Hematopoietic multipotent progenitor cell (in vitro differentiated cells): Measurements from ENCODE around the gene AMPD3. TPM values are rescaled to one million over a fixed set of nuclear protein-coding genes. Genes with fewer than 3 reads are reported as not detected.

Experiments
- DNase-seq, 3 donors: peaks; one replicate each; pipeline ENCODE4 v3.0.0-alpha.2; 2011 to 2015; ENCODE audit warnings: low read depth in 2 of 3, low spot score in 2 of 3
- total RNA-seq: library from RNA; depleted of rRNA; stranded (reverse); fragments of >200 nt; gene quantifications from one replicate; pipeline ENCODE4 v1.2.3, GENCODE V29; 2012

The AMPD3 gene
- total RNA-seq, 1 donor, result 28.0 TPM

DNA sequence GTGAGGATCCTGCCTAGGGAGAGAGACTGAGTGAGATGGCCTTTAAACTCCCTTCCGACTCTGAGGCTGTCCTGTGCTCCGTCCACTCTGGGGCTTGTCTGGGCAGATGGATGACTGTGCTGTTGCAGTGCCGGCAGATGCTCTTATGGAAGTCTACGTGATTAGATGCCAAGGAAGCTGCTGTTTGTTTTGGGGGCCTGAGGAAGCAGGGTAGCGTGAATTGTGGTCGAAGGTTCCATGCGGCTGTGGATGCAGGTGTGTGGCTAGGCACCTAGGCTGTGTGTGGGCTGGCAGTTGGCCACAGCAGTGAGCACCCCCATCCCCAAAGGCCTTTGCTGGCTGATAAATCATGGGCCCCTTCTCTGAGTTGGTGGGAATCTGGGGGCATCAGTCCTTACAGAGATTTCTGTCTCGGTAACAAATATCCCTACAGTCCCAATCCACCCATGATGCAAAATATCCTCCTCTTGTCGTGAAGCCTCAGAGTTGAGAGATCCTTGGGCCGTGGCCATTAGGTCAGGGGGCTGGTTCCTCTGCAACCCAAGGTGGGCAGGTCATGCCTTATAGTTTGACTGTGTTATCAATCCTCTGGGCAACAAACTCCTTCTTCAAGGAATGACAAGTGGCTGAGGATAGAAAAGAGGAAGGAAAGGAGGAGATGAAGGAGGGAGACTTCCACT lies 31.2 kb downstream of the AMPD3 start:
- no peak for DNase-seq

DNA sequence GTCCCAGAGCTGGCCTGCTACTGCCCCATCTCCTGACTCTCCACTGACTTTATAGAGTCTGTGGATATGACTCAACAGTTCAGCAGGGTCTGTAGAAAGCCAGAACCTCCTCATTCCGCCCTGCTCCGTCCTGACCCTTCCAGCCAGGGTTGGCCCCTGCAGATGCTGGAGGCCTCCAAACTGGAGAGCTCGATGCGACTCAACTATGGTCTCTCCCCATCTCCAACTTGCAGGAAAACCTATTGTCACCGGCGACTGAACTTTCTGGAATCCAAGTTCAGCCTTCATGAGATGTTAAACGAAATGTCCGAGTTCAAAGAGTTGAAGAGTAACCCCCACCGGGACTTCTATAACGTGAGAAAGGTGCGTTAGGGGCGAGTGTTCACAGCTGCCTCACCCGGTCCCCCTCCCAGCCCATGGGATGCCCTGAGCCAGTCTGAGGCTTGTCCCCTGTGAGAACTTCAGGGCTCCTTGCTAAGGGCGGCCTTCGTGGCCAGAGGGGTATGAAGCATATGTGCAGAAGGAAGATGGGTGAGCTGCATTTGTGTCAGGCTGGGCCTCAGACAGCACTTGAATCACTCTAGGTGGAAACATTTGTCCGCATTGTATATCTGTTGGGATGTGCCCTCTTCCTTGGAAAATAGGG lies 32.1 kb downstream of the AMPD3 start:
- no peak for DNase-seq

DNA sequence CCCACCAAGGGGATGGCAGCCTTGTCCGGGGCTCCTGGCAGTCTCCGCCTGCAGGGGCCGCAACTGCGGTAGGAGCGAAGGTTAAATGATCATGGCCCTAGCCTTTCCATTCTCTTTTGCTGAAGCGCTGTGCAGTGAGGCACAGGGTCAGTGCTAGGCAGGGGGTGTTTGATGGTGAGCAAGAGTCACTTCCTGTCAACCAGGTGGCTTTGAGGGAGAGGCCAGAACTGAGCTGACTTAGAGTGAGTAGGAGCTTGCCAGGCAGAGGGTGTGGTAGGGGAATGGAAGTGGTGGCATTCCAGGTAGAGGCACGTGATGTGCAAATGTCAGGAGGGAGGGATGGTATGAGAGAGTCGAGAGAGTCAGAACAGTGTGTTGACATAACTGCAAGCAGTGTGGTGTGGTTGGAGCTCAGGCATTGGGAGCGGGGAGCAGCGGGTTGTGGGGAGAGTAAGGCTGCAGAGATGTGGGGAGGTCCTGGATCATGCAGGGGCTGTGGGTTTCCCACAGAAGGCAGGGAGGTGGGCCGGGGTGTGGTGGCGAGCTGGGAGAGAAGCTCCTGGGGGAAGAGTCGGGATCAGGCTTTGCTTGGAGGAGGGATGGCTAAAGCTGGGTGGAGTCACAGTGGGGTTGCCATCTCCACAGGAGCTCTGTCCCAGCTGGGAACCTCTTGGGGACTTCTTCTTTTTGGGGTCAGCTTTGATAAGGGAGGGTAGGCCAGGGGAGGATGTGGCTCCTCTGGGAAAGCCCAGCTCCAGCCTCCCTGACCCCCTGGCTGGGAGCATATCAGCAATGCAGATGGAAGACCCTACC lies 33.3 kb downstream of the AMPD3 start:
- no peak for DNase-seq

DNA sequence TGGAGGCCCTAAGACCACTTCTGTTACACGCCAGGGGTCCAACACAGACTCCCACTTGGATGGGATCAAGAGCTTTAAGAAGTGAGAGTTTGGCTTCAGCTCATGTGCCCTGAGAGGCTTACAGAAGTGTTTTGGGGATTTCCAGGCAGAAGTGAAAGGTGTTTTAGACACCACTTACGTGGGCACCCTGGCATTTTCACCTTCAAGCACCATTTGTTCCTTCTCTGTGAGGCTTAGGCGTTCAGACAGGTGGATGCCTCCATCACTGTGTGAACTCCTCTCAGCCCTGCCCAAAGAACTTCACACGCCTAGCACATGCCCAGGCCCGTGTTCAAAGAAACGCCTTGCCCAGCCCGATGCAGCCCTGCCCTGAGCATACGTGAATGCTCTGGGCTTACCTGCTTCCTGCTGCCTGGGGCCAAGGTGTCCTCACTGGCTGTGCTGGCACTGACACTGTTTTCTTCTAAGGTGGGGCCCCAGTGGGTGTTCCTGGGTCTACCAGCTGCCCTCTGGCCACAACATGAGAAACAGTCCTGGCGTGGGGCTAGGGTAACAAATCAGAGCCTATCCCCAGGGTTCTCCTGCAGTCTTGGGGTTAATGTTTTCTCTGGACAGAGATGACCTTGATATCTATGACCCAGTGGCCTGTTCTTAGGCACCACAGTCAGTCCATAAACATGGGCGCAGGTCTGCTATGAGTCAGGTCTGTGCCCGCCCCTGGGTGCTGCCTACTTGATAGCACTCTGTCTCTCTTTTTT lies 34.0 kb downstream of the AMPD3 start:
- DNase-seq, result no peak

DNA sequence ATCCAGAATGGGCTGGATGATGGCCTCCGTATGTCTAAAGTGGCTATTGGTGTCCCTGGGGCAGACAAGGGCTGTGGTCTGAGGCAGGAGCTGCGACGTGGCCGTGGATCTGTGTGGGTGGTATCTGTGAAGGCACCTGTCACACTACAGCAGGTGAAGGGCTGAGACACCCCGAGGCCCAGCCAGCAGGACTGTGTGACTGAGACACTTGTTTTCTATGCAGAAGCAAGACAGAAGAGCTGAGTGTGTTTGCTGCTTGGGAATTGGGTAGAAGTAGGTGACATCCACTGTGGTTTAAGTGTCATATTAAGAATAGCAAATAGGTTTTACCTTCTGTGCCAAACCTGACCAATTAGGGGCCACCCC lies 35.0 kb downstream of the AMPD3 start:
- no peak for DNase-seq

DNA sequence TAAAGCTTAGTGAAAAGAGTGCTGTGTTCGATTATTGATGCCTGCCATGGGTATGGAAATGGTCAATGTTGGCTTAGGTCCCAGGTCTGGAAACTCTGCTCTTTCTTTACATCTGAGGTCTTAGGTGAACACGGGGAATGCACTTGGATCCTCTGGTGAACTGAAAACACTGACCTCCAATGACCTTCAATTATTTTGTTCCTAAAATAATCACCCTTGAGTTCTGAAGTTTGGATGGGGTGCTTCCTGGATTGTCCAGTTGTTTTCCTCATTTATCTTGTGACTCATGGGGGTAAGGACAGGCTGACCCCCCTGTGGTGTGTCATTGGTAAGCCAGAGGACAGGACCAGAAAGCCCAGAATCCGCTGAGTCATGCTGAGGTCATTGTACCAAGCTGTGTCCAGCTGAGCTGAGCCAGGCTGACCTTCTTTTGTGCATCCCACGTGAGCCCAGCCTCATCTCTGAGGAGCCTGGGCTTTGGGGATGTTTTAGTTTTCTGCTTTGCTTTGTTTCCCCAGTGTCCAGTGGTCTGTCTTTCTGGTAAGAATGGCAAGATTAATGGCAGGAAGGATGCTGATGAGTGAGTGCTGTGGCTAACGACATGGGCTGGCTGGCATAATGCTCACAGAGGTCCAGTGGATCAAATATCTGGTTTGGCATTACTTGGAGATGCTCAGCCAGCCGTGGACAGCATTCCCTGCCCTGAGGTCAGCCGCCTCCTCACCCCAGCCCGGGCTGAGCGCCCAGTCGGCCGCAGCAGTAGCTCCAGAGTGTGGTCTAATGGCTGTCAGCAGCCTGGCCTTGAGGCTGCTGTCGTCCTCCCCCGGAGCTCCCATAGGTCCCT lies 35.6 kb downstream of the AMPD3 start:
- no peak for DNase-seq

DNA sequence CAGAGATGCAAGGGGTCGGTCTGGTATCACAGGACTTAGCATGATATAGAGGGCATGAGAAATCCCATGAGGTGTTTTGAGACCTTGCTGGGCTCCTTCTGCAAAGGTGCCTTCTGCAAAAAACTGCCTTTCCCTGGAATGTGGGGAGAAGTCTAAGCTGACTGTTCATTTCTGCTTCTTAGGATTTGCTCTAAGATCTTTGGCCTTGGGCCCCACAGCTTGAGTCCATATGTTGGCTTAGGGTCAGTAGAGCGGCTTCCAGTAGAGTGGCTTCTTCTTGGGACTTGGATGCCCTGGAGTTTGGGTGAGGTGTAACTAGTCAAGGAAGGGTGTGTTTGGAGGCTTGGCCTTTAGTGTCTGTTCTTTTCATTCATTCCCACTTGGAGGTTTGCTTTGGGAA lies 37.0 kb downstream of the AMPD3 start:
- DNase-seq, result no peak

DNA sequence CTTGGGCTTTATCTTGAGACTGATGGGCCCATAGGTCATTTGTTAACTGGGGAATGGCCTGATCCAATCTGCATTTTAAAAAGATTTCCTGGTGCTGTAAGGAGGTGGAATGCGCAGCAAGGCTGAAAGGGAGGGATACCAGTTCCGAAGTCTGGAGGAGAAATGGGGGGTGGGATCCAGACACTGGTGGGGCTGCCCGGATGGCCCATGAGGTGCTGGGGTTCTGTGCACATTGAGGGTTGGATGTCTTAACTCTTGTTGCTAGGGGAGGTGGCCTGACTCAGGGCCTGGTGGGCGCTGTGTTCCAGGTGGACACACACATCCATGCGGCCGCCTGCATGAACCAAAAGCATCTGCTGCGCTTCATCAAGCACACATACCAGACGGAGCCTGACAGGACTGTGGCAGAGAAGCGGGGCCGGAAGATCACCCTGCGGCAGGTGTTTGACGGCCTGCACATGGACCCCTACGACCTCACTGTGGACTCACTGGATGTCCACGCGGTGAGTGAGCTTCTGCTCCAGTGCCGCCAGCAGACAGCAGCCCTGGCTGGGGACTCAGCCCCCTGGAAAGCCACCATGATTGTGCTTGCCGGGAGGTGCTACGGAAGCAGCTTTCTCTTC lies 38.1 kb downstream of the AMPD3 start:
- no peak for DNase-seq

DNA sequence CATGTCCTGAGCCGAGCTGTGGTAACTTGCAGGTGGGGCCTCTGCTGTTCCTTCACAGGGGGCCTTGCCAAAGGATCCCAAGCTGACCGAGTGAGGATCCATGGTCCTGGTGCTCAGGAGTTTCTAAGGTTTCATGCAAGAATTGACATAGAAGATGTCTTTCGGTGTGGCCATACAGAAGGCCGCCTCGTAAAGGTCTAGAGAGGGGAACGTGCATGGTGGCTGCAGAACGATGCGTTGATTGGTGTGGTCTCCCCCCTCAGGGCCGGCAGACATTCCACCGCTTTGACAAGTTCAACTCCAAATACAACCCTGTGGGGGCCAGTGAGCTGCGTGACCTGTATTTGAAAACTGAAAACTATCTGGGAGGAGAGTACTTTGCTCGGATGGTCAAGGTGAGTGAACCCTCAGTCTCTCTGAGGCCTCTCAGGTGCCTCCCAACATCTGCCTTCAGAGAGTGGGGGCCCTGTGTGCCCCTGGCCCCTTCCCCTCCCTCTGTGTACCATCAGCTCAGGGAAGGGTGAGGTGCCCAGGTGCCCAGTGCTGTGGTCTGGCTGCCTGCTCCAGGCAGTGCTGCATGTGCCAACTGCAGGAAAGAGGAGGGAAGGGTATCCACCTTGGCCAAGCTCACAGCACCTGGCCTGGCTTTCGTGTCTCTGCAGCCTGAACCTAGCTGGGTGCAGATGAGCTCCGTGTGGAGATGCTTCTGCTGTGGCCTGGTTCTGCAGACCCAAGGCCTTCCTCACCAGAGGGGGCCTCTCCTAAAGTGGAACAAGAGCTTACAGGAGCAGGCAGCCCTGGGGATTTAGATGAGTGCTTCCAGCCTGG lies 39.8 kb downstream of the AMPD3 start:
- no peak for DNase-seq

DNA sequence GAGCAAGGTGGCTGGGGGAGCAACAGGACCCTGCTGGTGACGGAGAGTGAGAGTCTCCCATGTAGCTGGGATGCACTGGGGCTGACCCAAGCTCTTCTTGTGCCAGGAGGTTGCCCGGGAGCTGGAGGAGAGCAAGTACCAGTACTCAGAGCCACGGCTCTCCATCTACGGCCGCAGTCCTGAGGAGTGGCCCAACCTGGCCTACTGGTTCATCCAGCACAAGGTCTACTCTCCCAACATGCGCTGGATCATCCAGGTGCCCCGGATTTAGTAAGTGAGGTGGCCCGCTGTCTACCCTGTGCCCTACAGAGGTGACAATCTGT lies 40.4 kb downstream of the AMPD3 start:
- DNase-seq, result no peak

DNA sequence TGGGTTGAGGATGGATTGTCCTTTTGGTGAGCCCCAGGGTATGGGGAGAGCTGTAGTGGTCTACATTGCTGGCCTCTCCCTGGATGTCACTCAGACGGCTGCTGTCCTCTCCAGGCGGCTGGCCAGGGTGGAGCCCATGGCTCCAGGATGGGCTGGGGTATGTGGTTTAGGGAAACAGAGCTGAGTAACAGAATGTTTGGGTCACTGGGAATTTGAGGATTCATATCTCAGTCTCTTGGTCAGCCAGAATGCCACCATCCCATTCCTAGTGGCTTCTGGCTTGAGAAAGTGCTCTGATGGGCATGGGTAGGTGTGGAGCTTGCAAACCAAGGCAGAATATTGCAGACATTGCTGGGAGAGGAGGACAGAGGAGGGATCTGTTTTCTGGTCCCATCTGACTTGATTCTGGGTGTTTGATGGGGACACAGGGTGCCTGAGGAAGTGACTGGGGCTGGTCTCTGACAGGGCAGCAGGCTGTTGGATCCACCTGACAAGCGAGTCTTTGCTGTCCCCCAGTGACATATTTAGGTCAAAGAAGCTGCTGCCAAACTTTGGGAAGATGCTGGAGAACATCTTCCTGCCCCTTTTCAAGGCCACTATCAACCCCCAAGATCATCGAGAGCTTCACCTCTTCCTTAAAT lies 41.4 kb downstream of the AMPD3 start:
- no peak for DNase-seq

DNA sequence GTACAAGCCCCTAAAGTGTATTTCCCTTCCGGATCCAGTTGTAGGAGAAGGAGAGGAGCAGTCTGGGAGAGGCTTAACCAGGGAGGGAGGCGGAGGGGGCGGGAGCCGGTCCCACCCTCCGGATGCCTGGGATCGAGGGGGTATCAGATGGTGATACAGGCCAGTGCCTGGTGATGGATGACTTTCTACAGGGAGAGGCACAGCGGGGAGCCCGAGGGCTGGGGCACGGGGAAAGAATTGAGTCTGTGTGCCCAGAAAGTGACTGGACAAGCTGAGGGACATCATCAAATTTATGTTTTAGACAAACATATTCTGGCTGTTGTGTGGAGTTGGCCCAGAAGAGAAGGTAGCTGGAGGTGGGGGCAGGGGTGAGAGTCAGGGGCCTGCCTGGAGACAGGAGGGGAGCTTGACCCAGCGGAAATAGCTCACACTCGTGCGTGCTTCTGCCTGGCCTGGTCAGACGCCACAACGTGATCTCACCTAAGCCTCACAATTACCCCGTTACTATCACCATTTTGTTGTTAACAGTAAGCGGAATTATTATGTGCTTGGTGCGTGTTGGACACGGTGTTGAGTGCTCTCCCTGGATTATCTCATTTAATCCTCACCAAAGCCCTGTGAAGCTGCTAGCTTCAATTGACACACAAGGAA lies 42.4 kb downstream of the AMPD3 start:
- DNase-seq, result no peak

DNA sequence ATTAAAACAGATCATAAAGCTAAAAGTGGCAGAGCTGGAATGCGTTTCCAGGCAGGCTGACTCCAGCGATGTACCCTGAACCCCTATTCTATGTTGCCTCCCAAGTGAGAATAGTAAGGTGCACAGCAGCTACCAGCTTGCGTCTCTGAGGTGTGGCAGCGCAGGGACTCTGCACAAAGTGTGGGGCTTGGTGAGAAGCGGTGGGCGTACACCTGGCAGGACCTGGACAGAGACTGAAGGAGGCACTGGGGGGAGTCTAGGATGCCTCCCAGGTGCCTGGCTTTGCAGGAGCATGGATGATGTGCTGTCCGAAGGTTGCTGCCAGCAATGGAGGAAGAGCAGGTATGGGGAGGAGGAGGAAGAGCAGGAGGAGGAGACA lies 42.9 kb downstream of the AMPD3 start:
- no peak for DNase-seq

DNA sequence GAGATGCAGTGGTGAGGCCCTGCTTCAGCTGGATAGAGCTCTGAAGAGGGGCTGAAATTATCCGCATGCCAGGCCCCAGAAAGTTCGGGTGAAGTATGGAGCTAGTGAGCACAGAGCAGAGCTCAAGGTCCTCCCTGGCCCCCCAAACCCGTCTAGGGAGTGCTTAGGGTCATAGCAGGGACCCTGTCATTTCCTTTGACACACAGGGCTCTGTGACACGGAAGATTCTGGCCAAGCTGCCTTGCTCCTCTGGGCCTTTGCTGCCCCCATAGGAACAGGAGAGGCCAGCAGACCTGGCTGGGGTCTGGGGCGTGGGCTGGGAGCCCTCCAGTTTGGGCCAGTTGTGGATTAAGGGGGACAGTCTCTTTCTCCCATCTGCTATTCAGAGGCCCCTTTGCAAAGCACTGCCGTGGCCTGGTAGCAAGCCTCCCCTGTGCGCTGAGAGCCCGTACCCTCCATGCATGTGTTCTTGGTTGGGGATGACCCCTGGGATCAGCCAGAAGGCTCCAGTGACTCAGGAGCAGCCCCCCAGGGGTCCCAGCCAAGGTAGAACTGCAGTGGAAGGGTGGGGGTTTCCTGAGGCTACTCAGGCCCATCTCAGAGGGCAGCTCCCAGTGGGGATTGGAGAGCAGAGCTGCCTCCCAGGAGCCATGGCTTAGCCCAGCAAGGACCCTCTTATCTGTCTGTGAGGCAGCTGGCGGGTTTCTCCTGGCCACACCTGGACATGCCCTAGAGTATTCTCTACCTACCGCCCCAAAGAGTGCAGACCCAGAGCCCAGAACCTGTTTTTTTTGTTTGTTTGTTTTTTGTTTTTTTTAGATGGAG lies 43.6 kb downstream of the AMPD3 start:
- DNase-seq, result no peak

DNA sequence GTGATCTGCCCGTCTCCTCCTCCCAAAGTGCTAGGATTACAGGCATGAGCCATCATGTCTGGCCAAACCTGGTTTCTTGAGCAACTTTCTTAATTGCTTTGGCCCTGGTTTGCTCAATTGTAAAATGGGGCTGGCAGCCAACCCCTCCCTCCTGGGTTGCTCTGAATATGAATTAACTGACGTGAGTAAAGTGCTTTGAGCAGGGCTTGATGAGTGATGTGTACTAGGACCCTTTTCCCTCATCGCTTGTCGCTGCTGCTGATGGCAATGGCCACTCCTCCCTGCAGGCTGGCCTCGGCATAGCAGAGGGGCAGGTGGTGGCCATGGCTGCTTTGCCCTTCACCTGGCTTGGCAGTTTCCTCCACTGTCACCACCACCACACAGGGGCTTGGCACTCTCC lies 44.4 kb downstream of the AMPD3 start:
- no peak for DNase-seq

DNA sequence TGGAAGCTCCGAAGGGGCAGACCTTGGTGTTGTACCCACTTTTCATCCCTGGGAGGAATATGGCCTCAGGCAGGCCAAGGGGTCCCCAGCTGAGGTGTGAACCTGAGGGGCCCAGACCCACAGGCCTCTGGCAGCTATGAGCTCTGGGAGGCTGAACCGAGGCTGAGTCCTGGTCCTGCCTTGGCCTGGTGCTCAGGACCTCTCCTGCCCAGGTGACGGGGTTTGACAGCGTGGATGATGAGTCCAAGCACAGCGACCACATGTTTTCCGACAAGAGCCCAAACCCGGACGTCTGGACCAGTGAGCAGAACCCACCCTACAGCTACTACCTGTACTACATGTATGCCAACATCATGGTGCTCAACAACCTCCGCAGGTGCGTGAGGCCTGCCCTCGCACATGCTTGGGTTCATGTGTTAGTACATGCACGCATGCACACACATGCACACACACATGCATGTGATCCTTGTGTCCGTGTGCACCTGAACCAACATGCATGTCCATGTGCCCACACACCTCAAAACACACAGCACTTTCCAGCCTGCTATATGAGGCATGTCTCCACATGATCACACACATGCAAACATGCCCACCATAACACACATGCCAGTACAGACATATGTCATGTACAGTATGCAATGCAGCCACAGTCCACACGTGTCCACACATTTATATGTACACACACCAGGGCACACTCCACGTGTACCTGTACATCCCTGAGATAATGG lies 45.0 kb downstream of the AMPD3 start:
- no peak for DNase-seq
